ENCODE measurements around the gene PTGR3.
A peak's percentile ranks its signal among the peaks of the same experiment; 100 is the strongest.

Gene PTGR3

DNA sequence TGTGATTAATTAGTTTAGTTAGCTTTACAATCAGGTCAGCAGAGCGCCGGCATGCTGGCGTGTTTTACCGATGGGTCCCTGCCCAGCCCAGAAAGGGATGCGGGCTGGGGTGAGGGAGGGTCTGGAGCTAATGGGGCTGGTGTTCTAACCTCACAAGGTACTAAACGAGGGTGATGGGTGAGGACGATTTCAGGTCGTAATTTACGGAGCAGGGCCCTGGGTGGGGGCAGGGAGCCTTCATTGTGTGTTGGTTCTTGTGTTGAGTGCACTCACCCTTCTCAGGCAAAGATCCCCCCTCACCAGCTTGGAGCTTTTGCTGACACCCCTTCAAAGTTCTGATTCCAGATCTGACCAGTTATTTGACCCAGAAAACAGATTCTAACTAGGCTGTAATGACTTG is 39.5 kb downstream of the PTGR3 start:
- DNase-seq (ENCODE audit: low spot score): peak; percentile 14

DNA sequence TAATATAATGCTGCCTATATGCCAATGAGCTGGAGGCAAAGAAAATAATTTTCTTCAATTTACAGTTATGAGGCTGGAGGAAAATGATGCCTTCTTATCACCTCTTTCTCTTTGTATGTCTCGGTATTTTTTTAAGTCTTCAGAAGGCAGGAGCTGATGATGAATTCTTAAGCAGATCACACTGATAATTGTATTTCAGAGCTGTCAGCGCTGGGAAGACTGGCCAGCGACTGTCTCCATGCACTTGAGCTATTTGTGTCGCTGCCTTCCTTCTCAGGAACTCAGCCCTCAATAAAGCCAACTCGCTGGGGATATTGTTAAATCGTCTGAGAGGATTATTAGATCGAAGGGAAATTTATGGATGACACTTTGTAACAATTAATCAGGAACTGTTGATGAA is 40.3 kb downstream of the PTGR3 start:
- peak; percentile 8 for DNase-seq (ENCODE audit: low spot score)

DNA sequence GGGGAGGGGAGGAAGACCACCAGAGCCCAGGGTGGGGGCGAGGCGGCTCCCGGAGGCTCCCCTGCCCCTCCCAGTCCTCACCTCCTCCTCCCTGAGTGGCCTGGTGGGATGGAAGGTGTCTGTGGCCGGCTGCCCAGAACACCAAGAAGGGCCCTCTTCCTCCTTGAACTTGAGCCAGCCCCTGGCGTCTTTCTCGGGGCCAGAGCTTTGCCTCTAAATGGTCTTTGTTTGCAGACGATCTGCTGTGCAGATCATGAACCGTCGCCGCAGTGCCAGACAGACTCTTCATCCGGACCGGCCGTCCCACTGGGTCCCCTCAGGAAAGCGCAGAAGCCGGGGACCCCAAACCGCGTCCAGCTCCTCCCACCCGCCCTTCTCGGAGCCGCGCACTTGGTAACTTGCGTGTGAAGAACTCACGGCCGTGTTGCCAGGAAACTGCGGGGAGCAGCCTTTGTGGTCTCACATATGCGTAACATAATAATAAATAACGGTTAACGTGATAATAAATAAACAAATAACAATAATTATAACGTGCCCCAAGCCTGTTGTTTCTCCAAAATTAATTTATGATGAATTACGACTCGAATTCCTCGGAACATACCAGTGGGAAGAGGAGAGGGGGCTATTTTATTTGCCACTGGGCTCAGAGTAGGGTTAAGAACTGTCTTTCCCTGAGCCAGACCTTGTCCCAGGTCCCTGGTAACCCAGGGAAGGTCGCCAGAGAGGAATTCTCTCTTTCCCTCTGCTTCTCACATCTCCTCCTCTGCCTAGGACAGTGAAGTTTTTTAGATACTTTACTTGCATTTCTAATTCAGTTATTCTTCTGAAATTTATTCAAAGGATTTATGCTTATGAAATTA is 41.0 kb downstream of the PTGR3 start:
- DNase-seq (ENCODE audit: low spot score): peak; percentile 34

DNA sequence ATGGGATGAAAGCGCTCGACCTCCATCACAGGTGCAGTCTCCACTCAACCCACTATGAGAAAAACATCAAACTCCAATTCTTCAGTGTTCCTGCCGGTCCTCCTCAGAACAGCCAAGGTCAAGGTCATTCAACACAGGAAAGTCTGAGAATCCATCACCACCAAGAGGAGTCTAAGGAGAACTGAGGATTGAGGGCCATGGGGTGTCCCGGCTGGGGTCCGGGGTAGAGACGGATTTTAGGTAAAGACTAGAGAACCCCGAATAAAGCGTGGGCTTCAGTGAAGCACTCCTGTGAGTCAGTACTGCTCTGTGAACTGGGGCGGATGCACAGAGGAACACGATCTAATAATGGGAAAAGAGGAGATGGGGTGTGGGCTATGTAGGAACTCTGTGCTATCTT is 41.8 kb downstream of the PTGR3 start:
- peak; percentile 14 for DNase-seq (ENCODE audit: low spot score)

DNA sequence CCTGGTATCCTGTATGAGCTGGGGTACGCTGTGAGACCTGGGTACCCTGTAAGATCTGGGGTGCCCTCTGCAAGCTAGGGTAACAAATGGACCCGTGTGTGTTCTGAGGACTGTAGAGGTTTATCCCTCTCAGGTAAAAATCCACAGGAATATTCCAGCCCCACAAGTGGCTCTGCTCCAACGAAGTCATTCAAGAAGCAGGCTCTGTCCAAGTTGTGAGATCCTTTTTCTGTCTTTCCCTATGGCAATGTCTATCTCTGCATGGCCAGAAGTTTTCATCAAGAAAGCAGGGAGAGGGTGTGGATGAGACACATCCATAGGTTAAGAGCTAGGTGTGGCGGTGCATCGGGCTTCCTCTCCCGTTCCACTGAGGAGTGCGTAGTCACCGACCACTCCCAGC is 43.0 kb downstream of the PTGR3 start:
- DNase-seq (ENCODE audit: low spot score): peak; percentile 5

DNA sequence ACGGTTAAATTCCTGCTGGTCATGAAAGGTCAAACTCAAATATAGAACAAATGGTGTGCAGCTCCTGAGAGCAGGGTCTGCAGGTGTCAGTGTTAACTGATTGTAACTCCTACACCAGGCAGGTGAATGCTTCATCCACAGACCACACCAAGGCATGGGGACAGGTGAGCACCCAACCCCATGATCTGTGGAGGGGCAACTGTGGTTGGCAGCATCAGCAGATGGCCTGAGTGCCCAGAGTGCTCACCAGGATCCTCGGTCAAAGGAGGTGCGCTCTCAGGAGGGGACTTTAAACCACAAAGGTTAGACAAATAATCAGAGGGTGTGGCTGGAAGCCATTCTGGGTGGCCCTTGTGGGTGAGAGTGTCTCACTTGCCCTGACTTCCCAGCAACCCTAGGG is 44.5 kb downstream of the PTGR3 start:
- DNase-seq (ENCODE audit: low spot score): peak; percentile 8

DNA sequence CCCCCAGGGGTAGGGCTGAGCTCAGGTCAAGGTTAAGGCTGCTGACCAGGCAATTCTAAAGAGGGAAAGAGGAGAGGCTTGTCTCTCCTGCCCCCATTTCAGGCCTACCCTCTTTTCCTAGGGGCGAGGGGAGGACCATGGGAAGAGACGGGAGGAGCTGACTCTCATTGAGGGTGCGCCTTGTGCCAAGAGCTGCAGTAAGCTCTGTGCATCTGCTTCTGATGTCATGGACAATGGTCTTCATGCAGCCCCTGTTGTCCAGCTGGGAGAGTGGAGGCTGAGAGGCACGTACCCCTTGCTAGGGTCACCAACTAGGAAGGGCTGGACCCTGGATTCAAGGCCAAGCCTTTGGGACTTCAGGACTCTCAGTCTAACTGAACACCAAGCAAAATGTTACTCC is 45.2 kb downstream of the PTGR3 start:
- DNase-seq (ENCODE audit: low spot score): peak; percentile 8

DNA sequence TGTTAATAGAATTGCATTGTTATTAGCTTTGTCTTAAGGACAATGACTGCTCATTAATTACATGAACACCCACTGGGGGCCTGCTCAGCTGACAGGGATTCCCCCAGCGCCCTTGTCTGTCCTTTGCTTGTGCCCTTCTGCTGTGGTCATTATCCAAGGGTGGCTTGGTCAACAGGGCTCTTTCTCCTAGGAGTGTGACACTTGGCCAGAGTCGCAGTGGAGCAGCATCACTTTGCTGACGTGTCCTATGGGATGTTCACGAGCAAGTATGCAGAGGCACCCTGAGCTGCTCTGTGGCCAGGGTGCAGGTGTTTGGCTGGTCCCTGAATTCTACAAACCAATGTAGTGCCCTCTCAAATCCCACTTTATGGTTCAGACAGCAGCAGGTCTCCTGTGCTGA is 46.0 kb downstream of the PTGR3 start:
- DNase-seq (ENCODE audit: low spot score): peak; percentile 12

DNA sequence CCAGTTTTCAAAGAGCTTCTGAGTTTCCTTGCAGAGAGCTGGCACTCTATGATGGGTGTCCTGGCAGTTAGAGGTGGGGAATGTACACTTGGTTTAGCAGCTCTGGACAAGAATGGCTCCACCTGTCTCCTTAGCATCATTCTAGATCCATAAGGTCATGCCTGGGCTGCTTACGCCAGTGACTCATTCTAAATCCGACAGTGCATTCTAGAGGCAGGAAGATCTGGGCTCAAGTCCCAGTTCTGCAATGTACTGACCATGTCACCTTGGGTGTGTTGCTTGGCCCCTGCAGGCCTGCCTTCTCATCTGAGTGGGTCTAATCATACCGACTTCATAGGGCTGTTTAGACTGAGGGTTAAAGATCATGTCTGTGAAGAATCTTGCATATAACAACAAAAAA is 46.5 kb downstream of the PTGR3 start:
- peak; percentile 6 for DNase-seq (ENCODE audit: low spot score)

DNA sequence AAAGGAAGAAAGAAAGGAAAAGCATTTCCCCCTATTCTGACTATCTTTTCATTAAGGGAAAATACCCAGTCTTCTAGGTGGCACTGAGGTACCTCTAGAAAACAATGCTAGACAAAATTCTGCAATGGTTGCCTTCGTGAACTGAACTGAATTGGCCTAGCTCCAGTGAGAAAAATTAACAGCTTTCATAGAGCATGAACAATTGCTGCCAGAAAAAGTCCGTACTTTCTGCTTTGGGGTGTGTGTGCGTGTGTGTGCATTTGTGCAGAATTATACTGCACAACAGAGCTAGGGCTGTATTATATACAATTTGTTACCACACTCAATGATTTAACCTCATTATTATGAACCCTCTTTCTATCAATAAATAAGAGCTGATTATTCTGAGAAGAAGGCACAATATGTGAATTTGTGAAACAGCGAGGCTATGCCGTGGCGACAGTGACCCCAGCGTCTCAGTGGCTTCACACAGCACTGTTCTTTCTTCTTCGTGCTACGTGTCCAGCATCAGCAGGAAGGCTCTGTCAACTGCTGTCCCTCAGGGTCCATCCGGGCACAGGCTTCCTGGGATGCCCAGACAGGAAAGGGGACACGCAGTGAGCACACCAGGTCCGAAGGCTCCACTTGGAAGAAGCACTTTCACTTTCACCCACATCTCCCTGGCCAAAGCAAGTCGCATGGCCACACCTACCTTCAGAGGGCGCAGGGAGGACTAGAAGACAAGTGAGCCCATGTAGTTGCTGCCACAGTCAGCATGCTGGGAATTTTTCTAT is 47.5 kb downstream of the PTGR3 start:
- peak; percentile 26 for DNase-seq (ENCODE audit: low spot score)

DNA sequence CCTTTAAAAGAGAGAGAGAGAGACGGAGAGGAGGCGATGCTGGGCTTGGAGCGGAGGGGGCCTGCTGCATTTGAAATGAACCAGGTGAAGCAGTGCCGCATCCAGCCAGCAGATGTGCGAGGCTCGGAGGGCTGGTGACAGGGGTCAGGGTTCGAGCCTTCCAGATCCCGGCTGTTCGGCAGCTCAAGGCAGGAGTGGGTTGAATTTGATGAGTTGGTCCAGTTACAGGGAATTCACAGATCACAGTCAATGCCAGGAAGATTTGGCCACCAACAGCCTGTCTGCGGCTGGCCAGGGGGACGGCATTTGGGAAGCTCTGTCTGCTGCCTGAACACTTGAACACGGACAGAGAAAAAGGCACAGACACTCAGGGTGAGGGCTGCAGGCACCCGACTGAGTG is 48.6 kb downstream of the PTGR3 start:
- peak; percentile 24 for DNase-seq (ENCODE audit: low spot score)

DNA sequence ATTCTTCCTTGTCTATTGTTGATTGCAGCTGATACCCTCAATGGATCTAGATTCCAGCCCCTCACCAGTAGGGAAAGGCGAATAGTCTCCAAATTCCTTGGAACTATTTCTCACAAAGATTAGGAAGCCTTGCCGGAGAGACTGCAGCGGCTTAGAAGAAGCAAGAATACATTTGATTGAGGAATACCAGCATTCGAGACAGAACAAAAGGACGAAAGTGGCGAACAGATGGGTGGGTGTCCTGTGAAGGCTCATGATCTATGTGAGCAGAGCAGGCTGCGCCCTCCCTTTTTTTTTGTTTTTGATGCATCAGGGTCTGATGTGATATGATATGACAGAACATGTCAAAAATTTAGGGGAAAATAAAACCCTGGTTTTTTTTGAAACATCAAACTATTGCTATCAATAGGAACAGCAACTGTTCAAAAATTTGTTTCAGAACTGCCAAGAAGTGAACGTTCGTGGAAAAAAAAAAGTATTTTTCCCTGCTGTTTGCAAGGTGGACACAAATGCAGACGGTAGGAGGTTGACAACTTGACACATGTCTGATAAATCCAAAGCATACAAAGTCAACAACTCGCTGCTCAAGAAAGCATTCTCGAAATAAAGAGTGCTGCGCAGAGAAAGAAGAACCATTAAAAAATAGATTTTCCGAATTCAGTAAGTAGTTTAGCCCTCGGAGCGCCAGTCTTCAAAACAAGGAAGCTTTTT is 49.1 kb downstream of the PTGR3 start:
- no peak for DNase-seq (ENCODE audit: low spot score)

DNA sequence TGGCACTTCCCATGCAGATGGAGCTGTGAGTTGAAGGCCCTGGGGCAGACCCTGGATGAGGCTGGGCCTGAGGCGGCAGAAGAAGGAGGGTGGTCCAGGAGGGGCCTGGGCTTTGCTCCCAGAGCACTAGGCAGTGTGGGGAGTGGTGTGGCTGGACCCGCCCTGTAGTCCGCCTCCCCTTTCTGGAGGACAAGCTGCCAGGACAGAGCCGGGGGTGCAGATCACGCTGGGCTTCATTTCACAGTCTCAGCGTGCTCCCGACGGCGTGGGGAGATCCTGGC is 49.8 kb downstream of the PTGR3 start:
- DNase-seq (ENCODE audit: low spot score): peak; percentile 33

All from D341Med (cell line).